Activated CD4-positive, alpha-beta T cell treated with anti-CD3 and anti-CD28 coated beads, Interleukin-2, amount 50 U/mL, for 4 hours (primary cell): ENCODE data around the gene NDUFV2.
"Not testable (repeated sequence)": the region's sequence is repeated elsewhere in the genome, so short reads cannot be mapped to it uniquely, and the experiment has no call there.

ENCODE experiments used
- DNase-seq, 2 experiments: peaks; one replicate each; pipeline ENCODE4 v3.0.0-alpha.2; 2020

The NDUFV2 gene

DNA sequence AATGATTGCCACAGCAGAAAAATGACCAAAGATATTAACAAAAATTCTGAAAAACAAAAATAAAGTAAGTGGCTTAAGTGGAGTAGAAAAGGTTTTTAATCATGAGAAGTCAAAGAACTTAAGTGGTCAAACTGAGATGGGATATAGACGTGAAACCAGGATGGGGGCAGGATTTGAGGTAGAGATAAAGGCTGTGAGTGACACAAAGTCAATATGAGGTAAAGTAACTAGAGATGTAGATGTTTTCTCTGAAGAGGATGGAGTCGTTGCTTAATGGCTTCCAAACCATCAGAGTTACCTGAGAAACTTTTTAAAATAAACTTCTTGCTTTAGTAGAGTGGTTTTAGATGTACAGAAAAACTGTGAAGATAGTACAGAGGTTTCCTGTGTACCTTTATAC is 55.3 kb downstream of the NDUFV2 start:
- DNase-seq: no peak

DNA sequence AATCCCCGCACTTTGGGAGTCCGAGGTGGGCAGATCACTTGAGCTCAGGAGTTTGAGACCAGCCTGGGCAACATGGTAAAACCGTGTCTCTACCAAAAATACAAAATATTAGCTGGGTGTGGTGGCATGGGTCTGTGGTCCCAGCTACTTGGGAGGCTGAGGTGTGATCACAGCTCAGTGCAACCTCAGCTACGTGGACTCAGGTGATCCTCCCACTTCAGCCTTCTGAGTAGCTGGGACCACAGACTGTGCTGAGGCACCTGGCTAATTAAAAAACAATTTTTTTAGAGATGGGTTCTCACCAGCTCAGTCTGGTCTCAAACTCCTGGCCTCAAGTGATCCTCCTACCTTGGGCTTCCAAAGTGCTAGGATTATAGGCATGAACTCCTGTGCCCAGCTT is 57.5 kb downstream of the NDUFV2 start:
- no peak for DNase-seq

DNA sequence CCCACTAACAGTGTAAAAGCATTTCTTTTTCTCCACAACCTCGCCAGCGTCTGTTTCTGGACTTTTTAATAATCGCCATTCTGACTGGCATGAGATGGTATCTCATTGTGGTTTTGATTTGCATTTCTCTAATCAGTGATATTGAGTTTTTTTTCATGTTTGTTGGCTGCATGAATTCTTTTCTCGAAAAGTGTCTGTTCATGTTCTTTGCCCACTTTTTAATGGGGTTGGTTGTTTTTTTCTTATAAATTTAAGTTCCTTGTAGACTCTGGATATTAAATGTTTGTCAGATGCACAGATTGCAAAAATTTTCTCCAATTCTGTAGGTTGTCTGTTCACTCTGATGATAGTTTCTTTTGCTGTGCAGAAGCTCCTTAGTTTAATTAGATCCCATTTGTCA is 60.2 kb downstream of the NDUFV2 start:
- not testable (repeated sequence) for DNase-seq

DNA sequence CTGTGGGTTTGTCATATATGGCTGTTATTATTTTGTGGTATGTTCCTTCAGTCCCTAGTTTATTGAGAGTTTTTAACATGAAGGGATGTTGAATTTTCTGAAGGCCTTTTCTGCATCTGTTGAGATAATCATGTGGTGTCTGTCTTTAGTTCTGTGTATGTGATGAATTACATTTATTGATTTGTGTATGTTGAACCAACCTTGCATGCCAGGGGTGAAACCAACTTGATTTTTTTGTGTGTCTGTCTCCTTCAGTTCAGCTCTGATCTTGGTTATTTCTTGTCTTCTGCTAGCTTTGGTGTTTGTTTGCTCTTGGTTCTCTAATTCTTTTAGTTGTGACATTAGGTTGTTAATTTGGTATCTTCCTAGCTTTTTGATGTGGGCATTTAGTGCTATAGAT is 61.6 kb downstream of the NDUFV2 start:
- not testable (repeated sequence) for DNase-seq

- not testable (repeated sequence) for DNase-seq
Observed at GRCh38 chr18:9165883-9166282, 63.4 kb downstream of the NDUFV2 start.

- not testable (repeated sequence) for DNase-seq
Observed at GRCh38 chr18:9169515-9169914, 67.0 kb downstream of the NDUFV2 start.

DNA sequence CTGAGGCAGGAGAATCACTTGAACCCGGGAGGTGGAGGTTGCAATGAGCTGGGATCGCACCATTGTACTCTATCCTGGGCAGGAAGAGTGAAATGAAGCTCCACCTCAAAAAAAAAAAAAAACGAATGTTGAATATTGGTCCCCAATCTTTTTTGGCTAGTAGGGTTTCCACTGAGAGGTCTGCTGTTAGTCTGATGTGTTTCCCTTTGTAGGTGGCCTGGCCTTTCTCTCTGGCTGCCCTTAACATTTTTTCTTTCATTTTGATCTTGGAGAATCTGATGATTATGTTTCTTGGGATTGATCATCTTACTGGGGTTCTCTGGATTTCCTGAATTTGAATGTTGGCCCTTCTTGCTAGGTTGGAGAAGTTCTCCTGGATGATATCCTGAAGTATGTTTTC is 69.4 kb downstream of the NDUFV2 start:
- DNase-seq: not testable (repeated sequence)

GRCh38 chr18:9172506-9173127 is 70.1 kb downstream of the NDUFV2 start:
- DNase-seq: no peak

DNA sequence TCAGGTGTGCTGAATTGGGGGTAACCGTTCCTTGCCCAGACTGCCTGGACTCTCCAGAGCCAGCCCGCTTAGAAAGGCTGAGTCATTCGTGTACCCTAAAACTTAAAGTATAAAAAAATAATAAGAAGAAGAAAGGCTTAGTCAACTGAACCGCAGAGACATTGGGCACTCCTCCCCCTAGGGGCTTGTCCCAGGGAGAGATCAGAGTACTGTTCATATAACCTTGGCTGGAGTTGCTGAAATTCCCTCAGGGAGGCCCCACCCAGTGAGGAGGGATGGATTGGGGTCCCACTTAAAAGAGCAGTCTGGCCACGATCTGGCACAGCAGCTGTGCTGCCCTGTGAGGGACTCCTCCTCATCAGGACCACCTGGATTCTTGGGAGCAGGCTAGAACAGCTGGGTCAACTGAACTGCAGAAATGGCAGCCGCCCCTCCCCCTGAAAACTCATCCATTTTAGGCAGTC is 71.3 kb downstream of the NDUFV2 start:
- no peak for DNase-seq

GRCh38 chr18:9174302-9174701 is 71.8 kb downstream of the NDUFV2 start:
- DNase-seq: no peak

DNA sequence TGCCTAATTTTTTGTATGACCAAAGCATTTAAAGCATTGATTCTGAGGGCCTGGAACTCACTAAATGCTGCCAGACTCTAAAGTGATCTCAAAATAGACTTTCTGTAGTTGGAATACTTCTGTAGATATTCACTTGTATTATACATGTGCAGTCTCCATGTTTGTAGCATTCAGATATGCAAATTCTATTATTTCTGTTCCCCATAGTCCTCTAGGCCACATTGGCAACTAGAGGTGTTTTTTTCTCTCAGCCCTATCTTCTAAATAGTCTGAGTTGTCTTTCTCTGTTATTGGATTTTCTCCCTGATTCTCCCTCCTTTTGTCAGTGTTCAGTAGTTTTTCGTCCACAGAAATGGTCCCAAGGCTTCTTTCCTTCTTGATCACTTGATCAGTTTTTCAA is 72.6 kb downstream of the NDUFV2 start:
- no peak for DNase-seq

DNA sequence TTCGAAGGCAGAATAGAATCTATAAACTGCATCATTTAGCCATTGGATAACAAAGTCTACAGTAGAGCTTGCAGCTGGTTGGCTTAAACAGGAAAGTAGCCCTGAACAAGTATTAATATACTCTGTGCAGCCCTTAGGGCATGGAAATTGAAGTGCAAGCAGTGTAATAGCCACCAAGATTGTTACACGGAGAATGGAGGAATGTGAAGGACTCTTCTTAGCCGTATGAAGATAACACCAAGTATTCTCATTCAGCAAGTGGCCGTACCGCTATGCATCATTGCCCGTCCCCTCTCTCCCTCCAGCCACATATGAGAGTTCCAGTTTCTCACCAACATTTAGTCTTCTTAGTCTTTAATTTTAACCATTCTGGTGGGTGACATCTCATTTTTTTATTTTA is 74.5 kb downstream of the NDUFV2 start:
- DNase-seq: no peak

GRCh38 chr18:9177466-9177865 is 75.0 kb downstream of the NDUFV2 start:
- no peak for DNase-seq

DNA sequence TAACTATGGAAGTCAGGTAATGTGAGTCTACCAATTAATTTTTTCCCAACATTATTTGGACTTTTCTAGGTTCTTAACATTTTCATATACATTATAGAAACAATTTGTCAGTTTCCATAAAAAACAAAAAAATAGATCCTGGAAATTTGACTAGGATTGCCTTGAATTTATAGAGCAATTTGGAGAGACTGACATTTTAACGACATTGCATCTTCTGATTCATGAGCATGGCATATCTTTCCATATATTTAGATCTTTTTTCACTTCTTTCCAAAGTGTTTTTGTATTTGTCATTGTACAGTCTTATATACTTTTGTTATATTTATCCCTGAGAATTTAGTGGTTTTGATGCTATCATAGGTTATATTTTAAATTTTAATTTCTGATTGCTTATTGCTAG is 76.1 kb downstream of the NDUFV2 start:
- no peak for DNase-seq

DNA sequence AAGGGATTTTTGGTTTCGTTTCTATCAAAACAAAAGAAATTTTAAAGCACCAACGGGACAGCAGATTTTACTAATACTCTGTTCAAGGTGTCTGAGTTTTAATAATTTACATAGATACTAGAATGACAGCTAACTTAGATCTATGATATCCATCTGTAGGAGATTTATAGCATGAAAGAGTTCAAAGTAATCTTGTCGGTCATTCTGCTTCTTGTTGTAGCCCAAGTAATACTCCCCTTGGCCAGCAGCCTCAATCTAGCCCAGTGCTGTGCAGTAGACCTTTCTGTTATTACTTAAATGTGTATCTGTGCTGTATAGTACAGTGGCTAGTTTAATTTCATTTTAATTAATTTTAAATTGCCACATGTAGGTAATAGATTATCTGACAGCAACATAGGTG is 78.8 kb downstream of the NDUFV2 start:
- no peak for DNase-seq

GRCh38 chr18:9182852-9183399 is 80.4 kb downstream of the NDUFV2 start:
- no peak for DNase-seq
